OCI-LY7 (cell line): ENCODE results near the gene HMGCL.

ENCODE experiments used
- CTCF ChIP-seq: fragments of 200-600 bp; sonication (generic); conservative IDR thresholded peaks from 2 replicates; pipeline ENCODE4 v1.5.1; 2014; ENCODE audit warnings: mild to moderate bottlenecking, antibody characterized with exemption, low read length, moderate library complexity, mixed read lengths
- EZH2phosphoT487 ChIP-seq: fragments of 200-600 bp; sonication (generic); IDR thresholded peaks from 2 replicates; pipeline ENCODE4 v1.6.1; 2018; ENCODE audit warnings: low read depth, borderline replicate concordance, mild to moderate bottlenecking, mixed run types, antibody characterized with exemption, low read length, moderate library complexity, mixed read lengths

GRCh38 chr1:23791516-23792047 is 33.6 kb downstream of the HMGCL start:
- no peak for TF ChIP-seq CTCF
- TF ChIP-seq EZH2phosphoT487, result no peak
